H1 (cell line): ENCODE results near the gene SRGAP2C.
"Not testable (repeated sequence)": the region's sequence is repeated elsewhere in the genome, so short reads cannot be mapped to it uniquely, and the experiment has no call there.

Experiments used
- BRCA1 ChIP-seq: IDR thresholded peaks from 2 replicates; pipeline ENCODE4 v1.6.1; 2012; ENCODE audit warnings: low read depth, low read length, improper control_type of control experiment
- EP300 ChIP-seq, 2 experiments: IDR thresholded peaks; 1 replicate in 1 of 2; 2 replicates in 1 of 2; pipeline ENCODE4 v1.6.1; 2011 to 2012; ENCODE audit warnings: low read depth in 2 of 2, low read length in 2 of 2, mild to moderate bottlenecking in 2 of 2, borderline replicate concordance in 1 of 2, inconsistent platforms in 1 of 2, moderate library complexity in 1 of 2
- EZH2 ChIP-seq: fragments of 200-600 bp; sonication (generic); IDR thresholded peaks from 2 replicates; pipeline ENCODE4 v1.7.1; 2012; ENCODE audit warnings: low read depth, mild to moderate bottlenecking, moderate library complexity, low read length, inconsistent platforms; ENCODE audit not compliant: severe bottlenecking
- GTF2F1 ChIP-seq: IDR thresholded peaks from 2 replicates; pipeline ENCODE4 v1.6.1; 2012; ENCODE audit warnings: low read depth, low read length, improper control_type of control experiment, borderline replicate concordance
- HDAC6 ChIP-seq: IDR thresholded peaks from one replicate; pipeline ENCODE4 v1.7.1; 2012; ENCODE audit warnings: low read depth, mild to moderate bottlenecking, inconsistent platforms, low read length, moderate library complexity
- JUN ChIP-seq: IDR thresholded peaks from 2 replicates; pipeline ENCODE4 v1.6.1; 2011; ENCODE audit warnings: low read depth, mild to moderate bottlenecking, improper control_type of control experiment, low read length
- JUND ChIP-seq: IDR thresholded peaks from 2 replicates; pipeline ENCODE4 v1.6.1; 2011; ENCODE audit warnings: mild to moderate bottlenecking, improper control_type of control experiment, low read length
- SP1 ChIP-seq: IDR thresholded peaks from 2 replicates; pipeline ENCODE4 v1.6.1; 2011; ENCODE audit warnings: low read depth, low read length
- SUZ12 ChIP-seq: fragments of 200-600 bp; sonication (generic); IDR thresholded peaks from 2 replicates; pipeline ENCODE4 v1.6.1; 2012; ENCODE audit warnings: mild to moderate bottlenecking, inconsistent platforms, low read length, moderate library complexity, mixed read lengths
- TBP ChIP-seq: IDR thresholded peaks from 2 replicates; pipeline ENCODE4 v1.6.1; 2011; ENCODE audit warnings: low read depth, low read length, improper control_type of control experiment
- TF ChIP-seq, protein P1 (sequence below), 3 experiments: IDR thresholded peaks; 1 replicate in 2 of 3; 2 replicates in 1 of 3; pipeline versions ENCODE4 v1.5.1 to v1.6.1; 2011; ENCODE audit warnings: low read length in 3 of 3, mild to moderate bottlenecking in 3 of 3, inconsistent platforms in 2 of 3, low read depth in 1 of 3, moderate library complexity in 1 of 3; ENCODE audit not compliant: insufficient read depth in 1 of 3; ENCODE audit errors: control extremely low read depth in 1 of 3
- TF ChIP-seq, protein P2 (sequence below): IDR thresholded peaks from 2 replicates; pipeline ENCODE4 v1.6.1; 2012; ENCODE audit warnings: inconsistent platforms

DNA sequence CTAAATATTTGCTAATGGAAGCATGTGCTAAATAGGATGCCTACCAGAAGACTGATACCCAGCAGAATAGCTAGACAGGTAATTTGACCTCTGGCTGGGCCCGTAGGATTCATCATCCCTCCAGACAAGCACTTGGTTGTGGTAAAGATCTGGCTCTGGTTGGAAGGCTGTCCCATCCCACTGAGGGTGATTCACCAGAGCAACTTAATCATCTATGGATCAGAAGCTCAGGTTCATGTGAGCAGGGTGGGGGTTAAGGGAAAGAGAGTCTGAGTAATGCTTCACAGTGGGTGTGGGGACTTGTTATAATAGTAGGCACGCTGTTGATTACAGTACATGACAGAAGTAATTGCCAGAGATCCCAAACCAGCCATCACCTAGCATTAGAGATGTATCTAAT, 27.2 kb upstream of the SRGAP2C start:
- TF ChIP-seq, protein P1, sequence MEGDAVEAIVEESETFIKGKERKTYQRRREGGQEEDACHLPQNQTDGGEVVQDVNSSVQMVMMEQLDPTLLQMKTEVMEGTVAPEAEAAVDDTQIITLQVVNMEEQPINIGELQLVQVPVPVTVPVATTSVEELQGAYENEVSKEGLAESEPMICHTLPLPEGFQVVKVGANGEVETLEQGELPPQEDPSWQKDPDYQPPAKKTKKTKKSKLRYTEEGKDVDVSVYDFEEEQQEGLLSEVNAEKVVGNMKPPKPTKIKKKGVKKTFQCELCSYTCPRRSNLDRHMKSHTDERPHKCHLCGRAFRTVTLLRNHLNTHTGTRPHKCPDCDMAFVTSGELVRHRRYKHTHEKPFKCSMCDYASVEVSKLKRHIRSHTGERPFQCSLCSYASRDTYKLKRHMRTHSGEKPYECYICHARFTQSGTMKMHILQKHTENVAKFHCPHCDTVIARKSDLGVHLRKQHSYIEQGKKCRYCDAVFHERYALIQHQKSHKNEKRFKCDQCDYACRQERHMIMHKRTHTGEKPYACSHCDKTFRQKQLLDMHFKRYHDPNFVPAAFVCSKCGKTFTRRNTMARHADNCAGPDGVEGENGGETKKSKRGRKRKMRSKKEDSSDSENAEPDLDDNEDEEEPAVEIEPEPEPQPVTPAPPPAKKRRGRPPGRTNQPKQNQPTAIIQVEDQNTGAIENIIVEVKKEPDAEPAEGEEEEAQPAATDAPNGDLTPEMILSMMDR (IDR thresholded peaks at IDR 0.05; ENCODE audit: control extremely low read depth in 1 of 3, insufficient read depth in 1 of 3, low read depth in 1 of 3, low read length in 3 of 3), result not testable (repeated sequence)
- TF ChIP-seq SUZ12; GTF2F1; EP300 (IDR thresholded peaks at IDR 0.05; ENCODE audit: borderline replicate concordance in 1 of 2, low read depth in 2 of 2, low read length in 2 of 2); EZH2; JUND; JUN; TBP; BRCA1; SP1; HDAC6: not testable (repeated sequence)
- TF ChIP-seq, protein P2, sequence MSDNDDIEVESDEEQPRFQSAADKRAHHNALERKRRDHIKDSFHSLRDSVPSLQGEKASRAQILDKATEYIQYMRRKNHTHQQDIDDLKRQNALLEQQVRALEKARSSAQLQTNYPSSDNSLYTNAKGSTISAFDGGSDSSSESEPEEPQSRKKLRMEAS, result not testable (repeated sequence)
